Panc1 (cell line): ENCODE measurements around the gene EGFR. TPM values are rescaled to one million over a fixed set of nuclear protein-coding genes. Genes with fewer than 3 reads are reported as not detected.

Experiments used
- ATAC-seq: fragments of 200-7000 bp; cut with Tn5 transposase; 2 replicates; pipeline ENCODE4 v1.9.1; 2020; ENCODE audit warnings: mild to moderate bottlenecking, moderate library complexity
- BruUV-seq: library from RNA; stranded (reverse); fragments of 400-500 nt; replicated peaks from 2 replicates; lab custom pipeline; 2021; lab: Mats Ljungman, UMichigan
- CTCF ChIA-PET: fragments of 300-600 bp; sonication (Branson Sonifier 250); formaldehyde crosslinking; loops from one replicate; lab custom pipeline; 2022; ENCODE audit warnings: antibody characterized with exemption; lab: Charles Lee
- POLR2A ChIA-PET: fragments of 300-600 bp; sonication (Branson Sonifier 250); formaldehyde crosslinking; loops from one replicate; lab custom pipeline; 2022; ENCODE audit warnings: antibody characterized with exemption; lab: Charles Lee
- DNase-seq: peaks from one replicate; pipeline ENCODE4 v3.0.0-alpha.2; 2010; ENCODE audit warnings: low read depth, low spot score
- H3K27ac ChIP-seq: 2 replicates; pipeline ENCODE4 v1.5.1; 2011; ENCODE audit warnings: mild to moderate bottlenecking, low read length, inconsistent platforms
- H3K27me3 ChIP-seq: fragments of 200-500 bp; sonication (Bioruptor generic); 2 replicates; pipeline ENCODE4 v1.6.0; 2014; ENCODE audit warnings: low read length, inconsistent platforms; ENCODE audit not compliant: control insufficient read depth, insufficient read depth
- H3K36me3 ChIP-seq: fragments of 200-500 bp; sonication (Bioruptor generic); 2 replicates; pipeline ENCODE4 v1.5.1; 2014; ENCODE audit warnings: inconsistent platforms, mild to moderate bottlenecking, low read length, moderate library complexity; ENCODE audit not compliant: control insufficient read depth, insufficient read depth
- H3K4me1 ChIP-seq: 2 replicates; pipeline ENCODE4 v1.5.1; 2011; ENCODE audit warnings: inconsistent platforms, mild to moderate bottlenecking, low read length, moderate library complexity; ENCODE audit not compliant: control insufficient read depth, insufficient read depth
- H3K4me3 ChIP-seq, 2 experiments: 2 replicates each; pipeline ENCODE4 v1.5.1; 2011 to 2012; ENCODE audit warnings: low read depth in 2 of 2, low read length in 2 of 2, mild to moderate bottlenecking in 2 of 2, inconsistent platforms in 1 of 2, moderate library complexity in 1 of 2
- H3K9me3 ChIP-seq: fragments of 200-500 bp; sonication (Bioruptor generic); 2 replicates; pipeline ENCODE4 v1.5.1; 2014; ENCODE audit warnings: low read depth, mild to moderate bottlenecking, inconsistent platforms, low read length, moderate library complexity; ENCODE audit not compliant: control insufficient read depth, insufficient read depth
- CTCF ChIP-seq: fragments of 450-650 bp; IDR thresholded peaks from 2 replicates; pipeline ENCODE4 v1.5.1; 2017; ENCODE audit warnings: mild to moderate bottlenecking
- POLR2AphosphoS5 ChIP-seq: IDR thresholded peaks from 2 replicates; pipeline ENCODE4 v1.6.1; 2012; ENCODE audit warnings: mild to moderate bottlenecking, low read depth, low read length, moderate library complexity
- REST ChIP-seq, 2 experiments: IDR thresholded peaks; 2 replicates each; pipeline ENCODE4 v1.6.1; 2011 to 2012; ENCODE audit warnings: low read depth in 2 of 2, control low read depth in 1 of 2, low read length in 1 of 2, mild to moderate bottlenecking in 1 of 2, moderate library complexity in 1 of 2; ENCODE audit not compliant: insufficient read depth in 1 of 2
- SIN3A ChIP-seq: IDR thresholded peaks from 2 replicates; pipeline ENCODE4 v1.6.1; 2012; ENCODE audit warnings: low read depth, mild to moderate bottlenecking, low read length, moderate library complexity, borderline replicate concordance; ENCODE audit not compliant: insufficient read depth
- TCF7L2 ChIP-seq: IDR thresholded peaks from 2 replicates; pipeline ENCODE4 v1.6.1; 2011; ENCODE audit warnings: mild to moderate bottlenecking, low read depth, low read length, inconsistent platforms
- in situ Hi-C: cut with HindIII; loops from 2 replicates; pipeline ENCODE4 v1.10.0; 2016; ENCODE audit warnings: low sequenced_read_pairs, low pct_unique_long_range_greater_than_20kb
- intact Hi-C: fragments of 100-400 bp; cut with micrococcal nuclease; formaldehyde crosslinking; loops from one replicate; pipeline ENCODE4 v1.10.0; 2022; ENCODE audit not compliant: unreplicated experiment
- total RNA-seq: library from RNA; stranded (reverse); gene quantifications from one replicate; pipeline ENCODE4 v1.2.1, GENCODE V29; 2021; ENCODE audit not compliant: unreplicated experiment

The EGFR gene
- total RNA-seq, 1 experiment from 2014 or later: 156 TPM

GRCh38 chr7:55013851-55014250 lies 5.0 kb upstream of the EGFR start:
- Histone ChIP-seq H3K36me3 (no peaks in the 10 kb centered on the region), H3K9me3 (no peaks in the 10 kb centered on the region), H3K4me1 (peaks cover 8% of the 10 kb centered on the region), H3K27ac (no peak overlapping the region), H3K27me3 (no peaks in the 10 kb centered on the region), H3K4me3 (no peak overlapping the region)
- no TSS peak for BruUV-seq
- POLR2A ChIA-PET: no interaction called here
- TF ChIP-seq REST (IDR thresholded peaks at IDR 0.05; ENCODE audit: insufficient read depth in 1 of 2, low read depth in 2 of 2, low read length in 1 of 2) (no peak), TCF7L2 (no peak), POLR2AphosphoS5 (no peak), SIN3A (no peak), CTCF (no peak)
- intact Hi-C loops: no loop called here
- DNase-seq (no peak), ATAC-seq (no peak)
- in situ Hi-C loops: no loop called here
- CTCF ChIA-PET: no interaction called here

GRCh38 chr7:55016061-55016745 lies 2.6 kb upstream of the EGFR start:
- intact Hi-C loops: loop anchor here (5.0 kb wide), 1 partner anchor 229 kb away; no protein-coding TSS in a partner anchor
- POLR2A ChIA-PET: interaction anchor here (0.9 kb wide), 1 partner anchor 64 kb away, joined by 3 read pairs; no protein-coding TSS in a partner anchor

More at GRCh38 chr7:55016061-55016745, 2.6 kb upstream of the EGFR start:
- peaks cover 14% of the 10 kb centered on the region for H3K4me1 ChIP-seq
- CTCF ChIA-PET: no interaction called here
- no peak overlapping the region for H3K27ac ChIP-seq
- BruUV-seq: no TSS peak
- in situ Hi-C loops: no loop called here
- H3K9me3 ChIP-seq: no peaks in the 10 kb centered on the region
- no peak overlapping the region for H3K4me3 ChIP-seq
- DNase-seq (no peak), ATAC-seq (no peak)
- no peaks in the 10 kb centered on the region for H3K36me3 ChIP-seq
- H3K27me3 ChIP-seq: no peaks in the 10 kb centered on the region
- no peak for TF ChIP-seq REST (IDR thresholded peaks at IDR 0.05; ENCODE audit: insufficient read depth in 1 of 2, low read depth in 2 of 2, low read length in 1 of 2)
- TF ChIP-seq POLR2AphosphoS5: no peak
- TF ChIP-seq TCF7L2: no peak
- no peak for TF ChIP-seq CTCF
- no peak for TF ChIP-seq SIN3A
